GM12892 (cell line): Measurements from ENCODE around the gene KCNJ6.

ENCODE experiments used
- DNase-seq: peaks from one replicate; pipeline ENCODE4 v3.0.0; 2011; ENCODE audit not compliant: insufficient read length
- FAIRE-seq: peaks from 2 replicates; lab custom pipeline; 2011; peaks lifted over from hg19 to GRCh38; lab: Jason Lieb, UNC
- POLR2A ChIP-seq: IDR thresholded peaks from 2 replicates; pipeline ENCODE4 v1.6.1; 2011; ENCODE audit warnings: low read depth, low read length, control low read depth
- POLR2AphosphoS5 ChIP-seq: IDR thresholded peaks from 2 replicates; pipeline ENCODE4 v1.6.1; 2011; ENCODE audit warnings: low read depth, low read length, control low read depth
- TAF1 ChIP-seq: IDR thresholded peaks from 2 replicates; pipeline ENCODE4 v1.6.1; 2011; ENCODE audit warnings: low read depth, mild to moderate bottlenecking, control low read depth, low read length, borderline replicate concordance

Gene KCNJ6

DNA sequence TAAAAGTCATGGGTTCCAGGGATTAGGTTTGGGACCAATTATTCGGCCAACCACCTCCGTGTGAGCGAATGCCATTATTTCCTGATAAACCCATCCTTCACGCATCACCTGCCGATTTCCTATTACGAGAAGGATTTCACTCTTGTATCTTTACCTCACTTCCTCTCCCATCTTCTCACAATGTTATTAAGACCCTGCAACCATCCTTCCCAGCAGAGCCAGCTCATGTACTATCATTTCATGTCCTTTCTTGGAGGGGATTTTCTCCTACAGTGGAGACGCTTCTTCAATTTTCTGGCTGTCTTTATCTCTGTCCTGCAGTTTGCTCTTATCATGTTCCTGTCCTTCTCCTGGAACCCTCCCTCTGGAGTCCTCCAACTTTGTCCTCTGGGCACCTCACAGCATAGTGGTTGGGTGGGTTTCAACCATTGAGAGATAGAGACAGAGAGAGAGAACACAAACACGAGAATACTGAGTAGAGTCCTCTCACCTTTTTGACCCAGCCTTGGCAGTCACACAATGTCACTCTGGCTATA lies 357.5 kb downstream of the KCNJ6 start:
- FAIRE-seq (no peak), DNase-seq (no peak)
- TF ChIP-seq POLR2A = no peak
- TF ChIP-seq TAF1 = no peak
- TF ChIP-seq POLR2AphosphoS5 = no peak
